Measurements from ENCODE around the gene C6orf89. TPM values are rescaled to one million over a fixed set of nuclear protein-coding genes. Genes with fewer than 3 reads are reported as not detected.

The C6orf89 gene
- total and polyA plus RNA-seq, 2 experiments from 2014 or later, result 73.8 to 84.0 TPM

DNA sequence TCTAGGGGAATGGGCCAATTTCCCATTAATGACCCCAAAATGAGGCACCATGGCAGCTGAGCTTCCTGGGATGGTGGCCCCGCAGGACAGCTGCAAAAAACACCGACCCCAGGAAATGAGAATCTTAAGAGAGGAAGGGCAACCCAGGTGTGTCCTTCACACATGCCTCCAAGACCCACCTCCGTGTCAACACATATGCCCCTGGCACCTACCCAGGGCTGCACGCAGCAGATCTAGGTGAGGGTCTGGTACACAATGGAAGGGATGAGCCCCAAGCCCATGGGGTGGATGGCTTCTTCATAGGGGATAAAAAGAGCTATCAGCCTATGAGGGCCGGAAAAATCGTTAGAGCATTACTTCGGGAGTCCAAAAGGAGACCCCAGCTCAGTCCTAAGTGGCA lies 90.8 kb downstream of the C6orf89 start:
- Histone ChIP-seq H3K9me3 (ENCODE audit: low read depth) (no peaks in the 10 kb centered on the region), H3K9me2 (ENCODE audit: insufficient read depth) (no peaks in the 10 kb centered on the region), H3K4me2 (ENCODE audit: unreplicated experiment) (no peak overlapping the region), H3K9ac (no peak overlapping the region), H3K79me2 (ENCODE audit: insufficient read depth) (peaks cover 98% of the 10 kb centered on the region), H3K36me3 (ENCODE audit: low read depth) (peaks cover 66% of the 10 kb centered on the region), H3K27ac (no peak overlapping the region), H3K4me1 (ENCODE audit: insufficient read depth) (peaks cover 11% of the 10 kb centered on the region), H3K4me3 (no peak overlapping the region), H3F3A (ENCODE audit: insufficient read depth) (peaks cover 17% of the 10 kb centered on the region), H4K20me1 (ENCODE audit: insufficient read depth) (no peaks in the 10 kb centered on the region), H3K27me3 (replicated peaks; ENCODE audit: insufficient read depth) (no peaks in the 10 kb centered on the region), H2AFZ (no peak overlapping the region)
- TF ChIP-seq EZH2 (IDR thresholded peaks at IDR 0.05; ENCODE audit: insufficient read depth, poor library complexity, severe bottlenecking) (no peak), EZH2phosphoT487 (IDR thresholded peaks at IDR 0.05; ENCODE audit: insufficient read depth, low read depth) (no peak)
- WGBS, 2 experiments (ENCODE audit: low coverage in 1 of 2, low lambda C conversion rate in 2 of 2, missing lambda C conversion rate in 2 of 2), result 79 to 82% methylated on average over 7 of the region's 7 CpGs
- in situ Hi-C loops (cut with MboI), result no loop called here
- DNase-seq, result no peak

DNA sequence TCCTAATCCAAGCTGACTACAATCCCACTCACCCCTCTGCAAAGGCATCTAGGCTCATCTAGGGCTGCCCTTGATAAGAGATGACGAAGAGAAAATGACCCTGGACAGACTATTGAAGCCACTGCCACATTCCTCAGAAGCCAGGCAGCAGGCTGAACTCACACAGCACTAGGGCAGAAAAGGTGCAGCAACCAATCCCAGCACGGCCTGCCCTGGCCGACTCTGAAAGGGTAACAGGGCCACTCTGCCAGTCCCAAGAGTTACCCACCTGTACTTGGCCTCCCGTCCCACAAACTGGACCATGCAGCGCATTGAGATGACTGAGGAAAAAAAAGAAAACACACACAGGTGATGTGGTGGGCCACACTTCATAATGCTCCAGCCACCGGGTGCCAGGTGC lies 91.2 kb downstream of the C6orf89 start:
- TF ChIP-seq EZH2phosphoT487 (IDR thresholded peaks at IDR 0.05; ENCODE audit: insufficient read depth, low read depth) (no peak), EZH2 (IDR thresholded peaks at IDR 0.05; ENCODE audit: insufficient read depth, poor library complexity, severe bottlenecking) (no peak)
- Histone ChIP-seq H4K20me1 (ENCODE audit: insufficient read depth) (no peaks in the 10 kb centered on the region), H3K79me2 (ENCODE audit: insufficient read depth) (peaks cover 98% of the 10 kb centered on the region)

DNA sequence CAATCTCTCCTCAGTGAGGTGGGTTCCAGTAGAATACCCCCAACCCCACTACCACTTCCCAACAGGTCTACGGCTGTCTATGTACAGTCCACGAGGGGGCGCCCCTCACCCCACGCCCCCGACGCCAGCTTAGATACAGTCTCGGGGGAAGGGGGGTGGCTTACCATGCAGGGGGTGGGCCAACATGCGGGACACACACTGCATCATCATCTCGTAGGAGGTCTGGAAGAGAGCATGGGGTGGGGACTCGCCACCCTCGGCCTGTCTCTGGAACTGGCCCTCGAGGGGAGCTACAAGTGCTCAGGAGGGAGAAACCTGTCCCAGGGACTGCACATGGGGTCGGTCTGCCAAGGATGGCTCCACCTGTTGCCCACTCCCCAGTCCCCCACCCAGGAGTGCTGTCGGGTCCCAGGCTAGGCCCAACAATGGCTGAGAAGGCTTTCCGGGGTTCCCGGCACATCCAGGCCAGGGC lies 91.8 kb downstream of the C6orf89 start:
- in situ Hi-C loops (cut with MboI), result no loop called here
- Histone ChIP-seq H3K27me3 (replicated peaks; ENCODE audit: insufficient read depth) (no peaks in the 10 kb centered on the region), H3K9me3 (ENCODE audit: low read depth) (no peaks in the 10 kb centered on the region), H3K4me3 (no peak overlapping the region), H3K27ac (no peak overlapping the region), H3K79me2 (ENCODE audit: insufficient read depth) (peaks cover 98% of the 10 kb centered on the region), H3K9me2 (ENCODE audit: insufficient read depth) (no peaks in the 10 kb centered on the region), H2AFZ (no peak overlapping the region), H4K20me1 (ENCODE audit: insufficient read depth) (no peaks in the 10 kb centered on the region), H3F3A (ENCODE audit: insufficient read depth) (peaks cover 17% of the 10 kb centered on the region), H3K4me2 (ENCODE audit: unreplicated experiment) (no peak overlapping the region), H3K4me1 (ENCODE audit: insufficient read depth) (peaks cover 18% of the 10 kb centered on the region), H3K36me3 (ENCODE audit: low read depth) (peaks cover 56% of the 10 kb centered on the region), H3K9ac (no peak overlapping the region)
- TF ChIP-seq EZH2 (IDR thresholded peaks at IDR 0.05; ENCODE audit: insufficient read depth, poor library complexity, severe bottlenecking) (no peak), EZH2phosphoT487 (IDR thresholded peaks at IDR 0.05; ENCODE audit: insufficient read depth, low read depth) (no peak)
- WGBS, 2 experiments (ENCODE audit: low coverage in 1 of 2, low lambda C conversion rate in 2 of 2, missing lambda C conversion rate in 2 of 2), result 77 to 86% methylated on average over 11 to 16 of the region's 16 CpGs
- peak; percentile 46 for DNase-seq

More for the DNA sequence above, 91.2 kb downstream of the C6orf89 start:
- DNase-seq, result no peak
- H2AFZ ChIP-seq, result no peak overlapping the region
- WGBS, 2 experiments (ENCODE audit: low coverage in 1 of 2, low lambda C conversion rate in 2 of 2, missing lambda C conversion rate in 2 of 2), result 90 to 92% methylated on average over 6 of the region's 6 CpGs
- H3K4me2 ChIP-seq (ENCODE audit: unreplicated experiment), result no peak overlapping the region
- in situ Hi-C loops (cut with MboI), result no loop called here
- H3K9ac ChIP-seq, result no peak overlapping the region
- peaks cover 15% of the 10 kb centered on the region for H3K4me1 ChIP-seq (ENCODE audit: insufficient read depth)
- no peaks in the 10 kb centered on the region for H3K9me2 ChIP-seq (ENCODE audit: insufficient read depth)
- peaks cover 61% of the 10 kb centered on the region for H3K36me3 ChIP-seq (ENCODE audit: low read depth)
- H3F3A ChIP-seq (ENCODE audit: insufficient read depth), result peaks cover 17% of the 10 kb centered on the region
- no peak overlapping the region for H3K4me3 ChIP-seq
- no peak overlapping the region for H3K27ac ChIP-seq
- H3K27me3 ChIP-seq (replicated peaks; ENCODE audit: insufficient read depth), result no peaks in the 10 kb centered on the region
- no peaks in the 10 kb centered on the region for H3K9me3 ChIP-seq (ENCODE audit: low read depth)

Other genes starting within 250 kb of the C6orf89 start
- 469 and 549 TPM in 2 replicates for gene CDKN1A, start 207.2 kb upstream of the C6orf89 start, total RNA-seq (2014; rRNA removed; shearing (Covaris generic))
- gene CDKN1A, start 207.2 kb upstream of the C6orf89 start, polyA plus RNA-seq (2016; fragmentation: Nextera tagmentation; extraction: Ambion mirVana), result 813 and 856 TPM in 2 replicates
- gene RAB44, start 188.1 kb upstream of the C6orf89 start, total RNA-seq (2014; rRNA removed; shearing (Covaris generic)), result not detected in 2 replicates
- gene RAB44, start 188.1 kb upstream of the C6orf89 start, polyA plus RNA-seq (2016; fragmentation: Nextera tagmentation; extraction: Ambion mirVana), result not detected in 2 replicates
- gene CPNE5, start 46.5 kb upstream of the C6orf89 start, total RNA-seq (2014; rRNA removed; shearing (Covaris generic)), result 0.63 TPM in 1 of 2 replicates, not detected in the other
- gene CPNE5, start 46.5 kb upstream of the C6orf89 start, polyA plus RNA-seq (2016; fragmentation: Nextera tagmentation; extraction: Ambion mirVana), result 0.14 and 0.23 TPM in 2 replicates
- gene PPIL1, start 11.1 kb upstream of the C6orf89 start, total RNA-seq (2014; rRNA removed; shearing (Covaris generic)), result 20.4 and 36.3 TPM in 2 replicates
- 27.1 and 30.5 TPM in 2 replicates for gene PPIL1, start 11.1 kb upstream of the C6orf89 start, polyA plus RNA-seq (2016; fragmentation: Nextera tagmentation; extraction: Ambion mirVana)
- 181 and 227 TPM in 2 replicates for gene PI16, start 68.8 kb downstream of the C6orf89 start, total RNA-seq (2014; rRNA removed; shearing (Covaris generic))
- gene PI16, start 68.8 kb downstream of the C6orf89 start, polyA plus RNA-seq (2016; fragmentation: Nextera tagmentation; extraction: Ambion mirVana), result 390 and 398 TPM in 2 replicates
- gene MTCH1, start 100.2 kb downstream of the C6orf89 start, total RNA-seq (2014; rRNA removed; shearing (Covaris generic)), result 418 and 473 TPM in 2 replicates
- gene MTCH1, start 100.2 kb downstream of the C6orf89 start, polyA plus RNA-seq (2016; fragmentation: Nextera tagmentation; extraction: Ambion mirVana), result 370 and 395 TPM in 2 replicates
- not detected in 2 replicates for gene FGD2, start 119.7 kb downstream of the C6orf89 start, total RNA-seq (2014; rRNA removed; shearing (Covaris generic))
- gene FGD2, start 119.7 kb downstream of the C6orf89 start, polyA plus RNA-seq (2016; fragmentation: Nextera tagmentation; extraction: Ambion mirVana), result not detected in 2 replicates